Measurements from ENCODE around the gene CENPM. TPM values are rescaled to one million over a fixed set of nuclear protein-coding genes. Genes with fewer than 3 reads are reported as not detected.

The CENPM gene
- total RNA-seq, 1 experiment from 2014 or later: 39.8 TPM

- no TSS peak for BruUV-seq (replicated peaks)
- POLR2A ChIA-PET: interaction anchor here (0.6 to 0.7 kb wide), 2 partner anchors 85 to 201 kb away, joined by 4 to 8 read pairs; no protein-coding TSS in a partner anchor
- intact Hi-C loops (cut with micrococcal nuclease; ENCODE audit: unreplicated experiment): no loop called here
- ATAC-seq: no peak; the same call in 1 of the 2 replicates
- CTCF ChIA-PET: interaction anchor here (0.7 kb wide), 1 partner anchor 62 kb away, joined by 6 read pairs; no protein-coding TSS in a partner anchor
- H3K4me1 ChIP-seq (ENCODE audit: control insufficient read depth, insufficient read depth, low read length): no peaks in the 10 kb centered on the region; the same call in 1 of the 2 replicates
- H3K27me3 ChIP-seq (ENCODE audit: control insufficient read depth, insufficient read depth, low read length): no peaks in the 10 kb centered on the region
- no peak for DNase-seq (ENCODE audit: low read depth, low spot score)
- TF ChIP-seq, protein P1, sequence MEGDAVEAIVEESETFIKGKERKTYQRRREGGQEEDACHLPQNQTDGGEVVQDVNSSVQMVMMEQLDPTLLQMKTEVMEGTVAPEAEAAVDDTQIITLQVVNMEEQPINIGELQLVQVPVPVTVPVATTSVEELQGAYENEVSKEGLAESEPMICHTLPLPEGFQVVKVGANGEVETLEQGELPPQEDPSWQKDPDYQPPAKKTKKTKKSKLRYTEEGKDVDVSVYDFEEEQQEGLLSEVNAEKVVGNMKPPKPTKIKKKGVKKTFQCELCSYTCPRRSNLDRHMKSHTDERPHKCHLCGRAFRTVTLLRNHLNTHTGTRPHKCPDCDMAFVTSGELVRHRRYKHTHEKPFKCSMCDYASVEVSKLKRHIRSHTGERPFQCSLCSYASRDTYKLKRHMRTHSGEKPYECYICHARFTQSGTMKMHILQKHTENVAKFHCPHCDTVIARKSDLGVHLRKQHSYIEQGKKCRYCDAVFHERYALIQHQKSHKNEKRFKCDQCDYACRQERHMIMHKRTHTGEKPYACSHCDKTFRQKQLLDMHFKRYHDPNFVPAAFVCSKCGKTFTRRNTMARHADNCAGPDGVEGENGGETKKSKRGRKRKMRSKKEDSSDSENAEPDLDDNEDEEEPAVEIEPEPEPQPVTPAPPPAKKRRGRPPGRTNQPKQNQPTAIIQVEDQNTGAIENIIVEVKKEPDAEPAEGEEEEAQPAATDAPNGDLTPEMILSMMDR (IDR thresholded peaks at IDR 0.05): no peak
- TF ChIP-seq POLR2AphosphoS5 (IDR thresholded peaks at IDR 0.05; ENCODE audit: low read depth, low read length): no peak
- TF ChIP-seq TCF7L2 (IDR thresholded peaks at IDR 0.05; ENCODE audit: low read depth, low read length): no peak
- no peak for TF ChIP-seq SIN3A (IDR thresholded peaks at IDR 0.05; ENCODE audit: borderline replicate concordance, insufficient read depth, low read depth, low read length)
- TF ChIP-seq, protein P2, sequence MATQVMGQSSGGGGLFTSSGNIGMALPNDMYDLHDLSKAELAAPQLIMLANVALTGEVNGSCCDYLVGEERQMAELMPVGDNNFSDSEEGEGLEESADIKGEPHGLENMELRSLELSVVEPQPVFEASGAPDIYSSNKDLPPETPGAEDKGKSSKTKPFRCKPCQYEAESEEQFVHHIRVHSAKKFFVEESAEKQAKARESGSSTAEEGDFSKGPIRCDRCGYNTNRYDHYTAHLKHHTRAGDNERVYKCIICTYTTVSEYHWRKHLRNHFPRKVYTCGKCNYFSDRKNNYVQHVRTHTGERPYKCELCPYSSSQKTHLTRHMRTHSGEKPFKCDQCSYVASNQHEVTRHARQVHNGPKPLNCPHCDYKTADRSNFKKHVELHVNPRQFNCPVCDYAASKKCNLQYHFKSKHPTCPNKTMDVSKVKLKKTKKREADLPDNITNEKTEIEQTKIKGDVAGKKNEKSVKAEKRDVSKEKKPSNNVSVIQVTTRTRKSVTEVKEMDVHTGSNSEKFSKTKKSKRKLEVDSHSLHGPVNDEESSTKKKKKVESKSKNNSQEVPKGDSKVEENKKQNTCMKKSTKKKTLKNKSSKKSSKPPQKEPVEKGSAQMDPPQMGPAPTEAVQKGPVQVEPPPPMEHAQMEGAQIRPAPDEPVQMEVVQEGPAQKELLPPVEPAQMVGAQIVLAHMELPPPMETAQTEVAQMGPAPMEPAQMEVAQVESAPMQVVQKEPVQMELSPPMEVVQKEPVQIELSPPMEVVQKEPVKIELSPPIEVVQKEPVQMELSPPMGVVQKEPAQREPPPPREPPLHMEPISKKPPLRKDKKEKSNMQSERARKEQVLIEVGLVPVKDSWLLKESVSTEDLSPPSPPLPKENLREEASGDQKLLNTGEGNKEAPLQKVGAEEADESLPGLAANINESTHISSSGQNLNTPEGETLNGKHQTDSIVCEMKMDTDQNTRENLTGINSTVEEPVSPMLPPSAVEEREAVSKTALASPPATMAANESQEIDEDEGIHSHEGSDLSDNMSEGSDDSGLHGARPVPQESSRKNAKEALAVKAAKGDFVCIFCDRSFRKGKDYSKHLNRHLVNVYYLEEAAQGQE (IDR thresholded peaks at IDR 0.05; ENCODE audit: insufficient read depth in 1 of 2, low read depth in 2 of 2, low read length in 1 of 2): no peak
- no peaks in the 10 kb centered on the region for H3K36me3 ChIP-seq (ENCODE audit: control insufficient read depth, insufficient read depth, low read length)
- in situ Hi-C loops (cut with HindIII; ENCODE audit: low pct_unique_long_range_greater_than_20kb, low sequenced_read_pairs): no loop called here
- no peaks in the 10 kb centered on the region for H3K9me3 ChIP-seq (ENCODE audit: control insufficient read depth, insufficient read depth, low read depth, low read length)
- no peak overlapping the region for H3K4me3 ChIP-seq (ENCODE audit: low read depth in 2 of 2, low read length in 2 of 2)
- no peak overlapping the region for H3K27ac ChIP-seq (ENCODE audit: low read length)
Observed at GRCh38 chr22:41913842-41914534, 33.0 kb downstream of the CENPM start.

DNA sequence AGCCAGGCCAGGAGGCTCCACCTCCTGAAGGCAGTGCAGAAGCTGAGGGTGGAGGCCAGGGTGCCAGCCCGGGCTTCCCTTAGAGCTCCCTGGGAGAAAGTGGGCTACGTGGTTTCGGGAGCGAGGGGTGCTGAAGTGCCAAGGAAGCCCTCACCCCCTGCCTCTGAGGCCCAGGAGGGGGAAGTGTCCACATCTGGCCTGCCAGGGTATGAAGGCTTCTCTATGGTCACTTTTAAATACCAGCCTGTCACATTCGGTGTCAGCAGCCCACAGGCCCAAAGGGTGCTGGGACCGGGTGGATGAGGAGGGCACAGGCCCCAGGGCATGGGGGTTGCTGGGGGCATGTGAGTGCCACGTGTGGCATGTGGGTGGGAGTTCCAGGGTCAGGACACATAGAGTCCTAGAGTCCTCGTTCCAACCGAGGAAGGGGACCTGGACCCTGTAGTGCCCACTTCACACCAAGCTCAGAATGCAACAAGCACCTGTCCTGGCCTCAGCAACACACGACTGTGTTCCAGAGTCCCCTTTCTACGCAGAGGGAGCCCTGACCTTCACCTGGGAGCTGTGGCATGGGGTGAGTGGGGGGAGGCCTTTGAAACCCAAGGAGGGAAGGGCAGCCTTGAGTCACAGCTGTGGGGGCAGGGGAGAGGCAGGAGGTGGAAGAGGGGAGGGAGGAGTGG is 33.8 kb downstream of the CENPM start:
- in situ Hi-C loops (cut with HindIII; ENCODE audit: low pct_unique_long_range_greater_than_20kb, low sequenced_read_pairs) (no loop called here), intact Hi-C loops (cut with micrococcal nuclease; ENCODE audit: unreplicated experiment) (no loop called here)
- DNase-seq (ENCODE audit: low read depth, low spot score) (no peak), ATAC-seq (no peak)
- ChIA-PET CTCF (no interaction called here), POLR2A (no interaction called here)
- H3K27me3 ChIP-seq (ENCODE audit: control insufficient read depth, insufficient read depth, low read length): no peaks in the 10 kb centered on the region
- H3K4me3 ChIP-seq (ENCODE audit: low read depth in 2 of 2, low read length in 2 of 2): no peak overlapping the region
- TF ChIP-seq SIN3A (IDR thresholded peaks at IDR 0.05; ENCODE audit: borderline replicate concordance, insufficient read depth, low read depth, low read length) (no peak), POLR2AphosphoS5 (IDR thresholded peaks at IDR 0.05; ENCODE audit: low read depth, low read length) (no peak), TCF7L2 (IDR thresholded peaks at IDR 0.05; ENCODE audit: low read depth, low read length) (no peak)
- TF ChIP-seq, protein P2 (IDR thresholded peaks at IDR 0.05; ENCODE audit: insufficient read depth in 1 of 2, low read depth in 2 of 2, low read length in 1 of 2): no peak
- TF ChIP-seq, protein P1 (IDR thresholded peaks at IDR 0.05): no peak
- no peaks in the 10 kb centered on the region; the same call in 1 of the 2 replicates for H3K4me1 ChIP-seq (ENCODE audit: control insufficient read depth, insufficient read depth, low read length)
- no TSS peak for BruUV-seq (replicated peaks)
- H3K9me3 ChIP-seq (ENCODE audit: control insufficient read depth, insufficient read depth, low read depth, low read length): no peaks in the 10 kb centered on the region
- H3K36me3 ChIP-seq (ENCODE audit: control insufficient read depth, insufficient read depth, low read length): no peaks in the 10 kb centered on the region
- H3K27ac ChIP-seq (ENCODE audit: low read length): no peak overlapping the region

All from Panc1 (cell line).